Esophagus squamous epithelium (tissue), 5 donors: ENCODE data around the gene COL23A1. TPM values are rescaled to one million over a fixed set of nuclear protein-coding genes. Genes with fewer than 3 reads are reported as not detected.

Experiments used
- DNase-seq: peaks from one replicate; lab custom pipeline; 2025; lab: John Stamatoyannopoulos, UW
- H3K27ac ChIP-seq, 4 donors: fragments of 200-600 bp; sonication (generic); one replicate each; pipeline ENCODE4 v1.5.1; 2016 to 2019; ENCODE audit warnings: mild to moderate bottlenecking in 1 of 4
- H3K27me3 ChIP-seq, 4 donors: fragments of 200-600 bp; sonication (generic); 1 replicate in 3 of 4; 2 replicates in 1 of 4; pipeline versions ENCODE4 v1.5.1 to v1.6.0; 2017 to 2021; ENCODE audit warnings: antibody characterized with exemption in 1 of 4
- H3K36me3 ChIP-seq, 3 donors: fragments of 200-600 bp; sonication (generic); one replicate each; pipeline ENCODE4 v1.5.1; 2016 to 2019
- H3K4me1 ChIP-seq, 3 donors: fragments of 200-600 bp; sonication (generic); one replicate each; pipeline ENCODE4 v1.5.1; 2017 to 2019
- H3K4me3 ChIP-seq, 4 donors: fragments of 200-600 bp; sonication (generic); 1 replicate in 3 of 4; 2 replicates in 1 of 4; pipeline ENCODE4 v1.5.1; 2016 to 2019; ENCODE audit warnings: mild to moderate bottlenecking in 2 of 4, moderate library complexity in 1 of 4
- H3K9me3 ChIP-seq, 3 donors: fragments of 200-600 bp; sonication (generic); one replicate each; pipeline ENCODE4 v1.5.1; 2016 to 2019
- POLR2A ChIP-seq, 4 donors: fragments of 450-650 bp; IDR thresholded peaks; one replicate each; pipeline ENCODE4 v1.6.1; 2017; ENCODE audit warnings: antibody characterized with exemption in 4 of 4, mild to moderate bottlenecking in 4 of 4, moderate library complexity in 3 of 4
- WGBS, 2 donors: methylation state at CpG; one replicate each; pipeline ENCODE4 v1.1.5; 2018; 5-methylcytosine and 5-hydroxymethylcytosine counted together
- intact Hi-C: fragments of 100-400 bp; cut with DNase I; formaldehyde crosslinking; loops from one replicate; pipeline ENCODE4 v1.15.0; 2022
- total RNA-seq, 4 donors: library from RNA; depleted of rRNA; stranded (reverse); fragments of >200 nt; gene quantifications; one replicate each; pipeline ENCODE4 v1.1.0, GENCODE V29; 2016
- TF ChIP-seq, protein P1 (sequence below), 6 experiments: fragments of 450-650 bp in 4 of 6; fragments of 200-600 bp in 2 of 6; sonication (generic) in 2 of 6; IDR thresholded peaks; one replicate each; pipeline ENCODE4 v1.5.1; 2016 to 2019; ENCODE audit warnings: antibody characterized with exemption in 6 of 6, mild to moderate bottlenecking in 4 of 6, moderate library complexity in 4 of 6
- donor health status: DM: yes; HTN: yes; CAD: no.

Gene COL23A1
- total RNA-seq, 4 donors from 2014 or later, result 0.41 to 1.5 (median 0.44) TPM; not detected in 1

- WGBS, 2 donors, result 29 to 38% methylated on average over 4 of the region's 4 CpGs
- Histone ChIP-seq H3K27ac (no peak overlapping the region), H3K36me3 (no peaks in the 10 kb centered on the region), H3K4me3 (no peak overlapping the region), H3K27me3 (no peaks in the 10 kb centered on the region), H3K4me1 (peaks cover 0 to 16% (median 0%) of the 10 kb centered on the region in 3 donors), H3K9me3 (no peaks in the 10 kb centered on the region)
- intact Hi-C loops, result no loop called here
- DNase-seq, result no peak
- no peak for TF ChIP-seq POLR2A (IDR thresholded peaks at IDR 0.05)
- TF ChIP-seq, protein P1, sequence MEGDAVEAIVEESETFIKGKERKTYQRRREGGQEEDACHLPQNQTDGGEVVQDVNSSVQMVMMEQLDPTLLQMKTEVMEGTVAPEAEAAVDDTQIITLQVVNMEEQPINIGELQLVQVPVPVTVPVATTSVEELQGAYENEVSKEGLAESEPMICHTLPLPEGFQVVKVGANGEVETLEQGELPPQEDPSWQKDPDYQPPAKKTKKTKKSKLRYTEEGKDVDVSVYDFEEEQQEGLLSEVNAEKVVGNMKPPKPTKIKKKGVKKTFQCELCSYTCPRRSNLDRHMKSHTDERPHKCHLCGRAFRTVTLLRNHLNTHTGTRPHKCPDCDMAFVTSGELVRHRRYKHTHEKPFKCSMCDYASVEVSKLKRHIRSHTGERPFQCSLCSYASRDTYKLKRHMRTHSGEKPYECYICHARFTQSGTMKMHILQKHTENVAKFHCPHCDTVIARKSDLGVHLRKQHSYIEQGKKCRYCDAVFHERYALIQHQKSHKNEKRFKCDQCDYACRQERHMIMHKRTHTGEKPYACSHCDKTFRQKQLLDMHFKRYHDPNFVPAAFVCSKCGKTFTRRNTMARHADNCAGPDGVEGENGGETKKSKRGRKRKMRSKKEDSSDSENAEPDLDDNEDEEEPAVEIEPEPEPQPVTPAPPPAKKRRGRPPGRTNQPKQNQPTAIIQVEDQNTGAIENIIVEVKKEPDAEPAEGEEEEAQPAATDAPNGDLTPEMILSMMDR (IDR thresholded peaks at IDR 0.05), result no peak
Measured at GRCh38 chr5:178630475-178630930, 40.3 kb upstream of the COL23A1 start.

- H3K4me1 ChIP-seq, result peaks cover 10 to 48% (median 18%) of the 10 kb centered on the region in 3 donors
- no peak for DNase-seq
- H3K4me3 ChIP-seq, result peak overlapping the region; percentile 69 to 98 (median 91)
- intact Hi-C loops, result no loop called here
- 6 to 14% methylated on average over 6 to 12 of the region's 20 CpGs for whole genome bisulfite sequencing, 2 donors
- peaks cover 0 to 13% (median 0%) of the 10 kb centered on the region in 3 donors for H3K36me3 ChIP-seq
- TF ChIP-seq, protein P1 (IDR thresholded peaks at IDR 0.05), result no peak
- TF ChIP-seq POLR2A (IDR thresholded peaks at IDR 0.05), result no peak
- H3K27ac ChIP-seq, result peak overlapping the region; percentile 93 to 99 (median 96)
- no peaks in the 10 kb centered on the region for H3K9me3 ChIP-seq
- no peaks in the 10 kb centered on the region for H3K27me3 ChIP-seq
Measured at GRCh38 chr5:178627259-178627598, 37.0 kb upstream of the COL23A1 start.

DNA sequence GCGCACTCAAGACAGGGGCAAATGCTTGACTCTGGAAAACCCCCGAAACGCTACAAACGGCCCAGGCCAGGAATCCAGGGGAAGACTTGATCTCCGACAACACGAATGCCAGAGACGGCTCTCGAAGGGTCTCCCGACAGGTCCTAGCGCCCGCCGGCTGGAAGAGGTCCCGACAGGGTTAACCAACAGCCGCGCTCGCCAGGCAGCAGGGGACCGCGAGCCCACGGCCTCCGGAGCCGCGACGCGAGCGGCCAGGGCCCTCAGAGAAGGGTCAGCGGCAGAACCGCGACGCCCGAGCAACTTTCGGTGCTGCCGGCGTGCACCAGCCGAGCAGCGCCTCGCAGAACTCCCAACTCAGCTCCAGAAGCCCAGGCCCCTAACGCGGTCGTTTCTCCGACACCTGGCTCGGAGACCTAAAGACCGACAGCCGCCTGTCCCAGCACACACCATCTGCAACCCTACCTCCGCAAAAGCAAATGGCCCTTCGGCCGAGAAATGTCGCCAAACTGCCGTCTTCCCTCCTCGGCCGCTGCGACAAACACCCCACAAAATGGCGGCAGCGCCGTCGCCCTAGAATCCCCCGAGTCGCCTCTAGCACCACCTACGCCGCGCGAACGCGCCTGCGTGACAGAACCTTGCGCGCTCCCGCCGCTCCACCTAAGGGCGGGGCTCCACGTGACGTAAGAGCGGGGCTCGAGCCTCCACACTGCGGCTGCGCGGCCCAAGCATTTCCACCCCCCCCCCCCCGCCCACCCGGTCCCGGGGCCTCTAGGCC, 36.5 kb upstream of the COL23A1 start, which contains the start of gene CLK4:
CLK4 (minus strand) TSS at position 567 of the 775 bp plus-strand sequence. CDS start 3,634 bp downstream, outside the sequence.
- Histone ChIP-seq H3K27ac (peak within 1 kb of the TSS; percentile 93 to 99 (median 96)), H3K36me3 (peaks cover 0 to 18% (median 0%) of the 10 kb centered on the region in 3 donors), H3K27me3 (no peaks in the 10 kb centered on the region), H3K9me3 (no peaks in the 10 kb centered on the region), H3K4me1 (peaks cover 10 to 54% (median 18%) of the 10 kb centered on the region in 3 donors), H3K4me3 (peak within 1 kb of the TSS; percentile 69 to 98 (median 91))
- WGBS, 2 donors, result 1% methylated on average over 32 to 34 of the region's 79 CpGs
- peak; percentile 81 for DNase-seq
- TF ChIP-seq, protein P1 (IDR thresholded peaks at IDR 0.05), result no peak
- TF ChIP-seq POLR2A (IDR thresholded peaks at IDR 0.05), result peak in 2 of 4 donors; percentile 47 to 88
- intact Hi-C loops, result no loop called here

GRCh38 chr5:178625679-178626483, 35.7 kb upstream of the COL23A1 start:
- intact Hi-C loops, result no loop called here

More at GRCh38 chr5:178625679-178626483, 35.7 kb upstream of the COL23A1 start:
- Histone ChIP-seq H3K27me3 (no peaks in the 10 kb centered on the region), H3K4me3 (peak overlapping the region; percentile 69 to 98 (median 91)), H3K27ac (peak overlapping the region; percentile 93 to 99 (median 96)), H3K36me3 (peaks cover 0 to 26% (median 0%) of the 10 kb centered on the region in 3 donors), H3K9me3 (no peaks in the 10 kb centered on the region), H3K4me1 (peaks cover 10 to 55% (median 18%) of the 10 kb centered on the region in 3 donors)
- 0% methylated on average over 18 to 22 of the region's 23 CpGs for WGBS, 2 donors
- no peak for DNase-seq
- no peak for TF ChIP-seq POLR2A (IDR thresholded peaks at IDR 0.05)
- TF ChIP-seq, protein P1 (IDR thresholded peaks at IDR 0.05), result peak in 1 of 6 experiments; percentile 3
